Breast epithelium (tissue), 3 donors: ENCODE results near the gene ACOX2.

ENCODE experiments used
- POLR2A ChIP-seq: fragments of 450-650 bp; IDR thresholded peaks from one replicate; pipeline ENCODE4 v1.6.1; 2016; ENCODE audit warnings: antibody characterized with exemption, mild to moderate bottlenecking, moderate library complexity
- POLR2AphosphoS5 ChIP-seq, 3 donors: sonication (generic); formaldehyde crosslinking; IDR thresholded peaks; one replicate each; pipeline ENCODE4 v1.6.1; 2017; ENCODE audit warnings: antibody characterized with exemption in 3 of 3
- TF ChIP-seq, protein P1 (sequence below), 3 donors: fragments of 450-650 bp; IDR thresholded peaks; one replicate each; pipeline ENCODE4 v1.5.1; 2016 to 2017; ENCODE audit warnings: antibody characterized with exemption in 3 of 3, mild to moderate bottlenecking in 3 of 3, moderate library complexity in 3 of 3

DNA sequence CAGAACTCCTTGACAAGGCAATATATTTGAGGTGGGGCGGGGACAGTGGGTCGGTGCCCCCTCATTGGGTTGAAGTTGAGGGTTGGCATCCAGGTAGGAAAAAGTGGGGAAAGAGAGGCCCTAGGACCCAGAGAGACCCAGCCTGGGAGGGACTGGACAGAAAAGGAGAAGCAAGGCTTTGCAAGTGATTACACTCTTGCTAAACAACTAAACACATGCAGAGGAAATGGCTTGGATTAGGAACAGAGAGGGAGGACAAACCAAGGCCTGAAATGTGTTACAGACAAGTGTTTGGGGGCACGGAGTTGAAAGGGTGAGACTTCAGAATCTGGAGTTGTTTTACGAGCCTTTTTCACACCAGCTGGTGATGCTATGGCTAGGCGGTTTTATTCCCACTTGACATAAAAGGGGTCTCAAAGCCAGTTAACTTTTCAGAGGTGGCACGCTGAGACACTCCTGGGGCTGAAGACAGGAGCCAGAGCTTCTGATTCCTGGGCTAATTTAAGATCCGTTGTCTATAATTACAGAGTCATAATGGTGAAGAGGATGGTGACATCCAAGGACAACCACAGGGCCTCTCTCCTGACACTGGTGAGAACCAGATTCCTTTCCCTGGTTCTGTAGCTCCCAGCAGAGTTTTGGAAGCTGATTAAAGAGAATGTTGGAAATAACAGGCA is 52.8 kb downstream of the ACOX2 start:
- TF ChIP-seq POLR2A = no peak
- TF ChIP-seq, protein P1, sequence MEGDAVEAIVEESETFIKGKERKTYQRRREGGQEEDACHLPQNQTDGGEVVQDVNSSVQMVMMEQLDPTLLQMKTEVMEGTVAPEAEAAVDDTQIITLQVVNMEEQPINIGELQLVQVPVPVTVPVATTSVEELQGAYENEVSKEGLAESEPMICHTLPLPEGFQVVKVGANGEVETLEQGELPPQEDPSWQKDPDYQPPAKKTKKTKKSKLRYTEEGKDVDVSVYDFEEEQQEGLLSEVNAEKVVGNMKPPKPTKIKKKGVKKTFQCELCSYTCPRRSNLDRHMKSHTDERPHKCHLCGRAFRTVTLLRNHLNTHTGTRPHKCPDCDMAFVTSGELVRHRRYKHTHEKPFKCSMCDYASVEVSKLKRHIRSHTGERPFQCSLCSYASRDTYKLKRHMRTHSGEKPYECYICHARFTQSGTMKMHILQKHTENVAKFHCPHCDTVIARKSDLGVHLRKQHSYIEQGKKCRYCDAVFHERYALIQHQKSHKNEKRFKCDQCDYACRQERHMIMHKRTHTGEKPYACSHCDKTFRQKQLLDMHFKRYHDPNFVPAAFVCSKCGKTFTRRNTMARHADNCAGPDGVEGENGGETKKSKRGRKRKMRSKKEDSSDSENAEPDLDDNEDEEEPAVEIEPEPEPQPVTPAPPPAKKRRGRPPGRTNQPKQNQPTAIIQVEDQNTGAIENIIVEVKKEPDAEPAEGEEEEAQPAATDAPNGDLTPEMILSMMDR (IDR thresholded peaks at IDR 0.05) = no peak
- TF ChIP-seq POLR2AphosphoS5 (IDR thresholded peaks at IDR 0.05) = no peak
